SJCRH30 (cell line): ENCODE measurements around the gene KCNAB1. TPM values are rescaled to one million over a fixed set of nuclear protein-coding genes. Genes with fewer than 3 reads are reported as not detected.

Experiments
- DNase-seq, 2 experiments: peaks; one replicate each; pipeline ENCODE4 v3.0.0-alpha.2; 2015 to 2020
- H3K27ac ChIP-seq: fragments of 250-450 bp; sonication (Bioruptor Pico); 2 replicates; pipeline ENCODE4 v1.5.1; 2020; ENCODE audit warnings: mild to moderate bottlenecking, moderate library complexity
- H3K27me3 ChIP-seq: fragments of 250-450 bp; sonication (Bioruptor Pico); 2 replicates; pipeline ENCODE4 v1.5.1; 2020; ENCODE audit warnings: mild to moderate bottlenecking, moderate library complexity
- H3K36me3 ChIP-seq: fragments of 250-450 bp; sonication (Bioruptor Pico); 2 replicates; pipeline ENCODE4 v1.5.1; 2020; ENCODE audit warnings: mild to moderate bottlenecking, moderate library complexity
- H3K4me1 ChIP-seq: fragments of 250-450 bp; sonication (Bioruptor Pico); 2 replicates; pipeline ENCODE4 v1.5.1; 2020; ENCODE audit warnings: mild to moderate bottlenecking, moderate library complexity
- H3K4me3 ChIP-seq: fragments of 250-450 bp; sonication (Bioruptor Pico); 2 replicates; pipeline ENCODE4 v1.5.1; 2020; ENCODE audit warnings: mild to moderate bottlenecking, moderate library complexity
- H3K9me3 ChIP-seq: fragments of 250-450 bp; sonication (Bioruptor Pico); replicated peaks from 2 replicates; pipeline ENCODE4 v1.5.1; 2020; ENCODE audit warnings: mild to moderate bottlenecking, moderate library complexity
- total RNA-seq: library from RNA; depleted of rRNA; stranded (reverse); fragments of >200 nt; shearing (Covaris generic); gene quantifications from 2 replicates; pipeline ENCODE4 v1.2.3, GENCODE V29; 2014

Gene KCNAB1
- total RNA-seq, 1 experiment from 2014 or later: not detected

DNA sequence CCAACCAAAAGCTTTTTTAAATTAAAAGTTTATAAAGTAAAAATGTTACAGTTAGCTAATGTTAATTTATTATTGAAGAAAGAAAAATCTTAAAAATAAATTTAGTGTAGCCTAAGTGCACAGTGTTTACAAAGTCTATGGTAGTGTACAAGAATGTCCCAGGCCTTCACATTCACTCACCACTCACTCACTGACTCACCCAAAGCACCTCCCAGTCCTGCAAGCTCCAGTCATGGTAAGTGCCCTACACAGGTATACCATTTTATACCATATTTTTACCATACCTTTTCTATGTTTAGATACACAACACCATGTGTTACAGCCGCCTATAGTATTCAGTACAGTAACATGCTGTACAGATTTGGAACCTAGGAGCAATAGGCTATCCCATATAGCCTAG lies 405.4 kb downstream of the KCNAB1 start:
- H3K4me1 ChIP-seq: peaks cover 7% of the 10 kb centered on the region; the same call in 1 of the 2 replicates
- H3K27me3 ChIP-seq: no peaks in the 10 kb centered on the region
- no peak overlapping the region for H3K27ac ChIP-seq
- no peaks in the 10 kb centered on the region for H3K36me3 ChIP-seq
- DNase-seq: no peak
- no peak overlapping the region for H3K4me3 ChIP-seq
- no peaks in the 10 kb centered on the region for H3K9me3 ChIP-seq

DNA sequence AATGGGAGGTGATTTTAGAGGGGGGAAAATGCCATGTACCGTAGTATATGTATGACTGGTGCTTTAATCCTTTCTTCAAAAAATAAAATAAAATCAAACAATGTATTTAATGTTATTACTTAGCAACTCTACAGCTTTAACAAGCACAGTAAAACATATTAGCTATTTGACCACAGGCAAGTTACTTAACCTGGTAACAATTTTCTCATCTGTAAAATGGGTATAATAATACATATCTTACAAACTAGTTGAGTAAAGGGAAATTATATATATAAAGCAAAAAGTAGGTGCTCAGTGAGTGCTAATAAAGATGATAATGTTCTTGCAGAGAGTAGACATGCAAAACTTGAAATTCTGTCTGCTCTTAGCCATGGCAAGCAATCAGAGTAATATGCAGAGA lies 406.7 kb downstream of the KCNAB1 start:
- Histone ChIP-seq H3K4me3 (no peak overlapping the region), H3K27me3 (no peaks in the 10 kb centered on the region), H3K27ac (no peak overlapping the region), H3K4me1 (peaks cover 7% of the 10 kb centered on the region; the same call in 1 of the 2 replicates), H3K36me3 (no peaks in the 10 kb centered on the region), H3K9me3 (no peaks in the 10 kb centered on the region)
- no peak for DNase-seq

GRCh38 chr3:156530980-156531379 lies 410.6 kb downstream of the KCNAB1 start:
- Histone ChIP-seq H3K27ac (no peak overlapping the region), H3K9me3 (no peaks in the 10 kb centered on the region), H3K4me1 (peaks cover 13% of the 10 kb centered on the region), H3K4me3 (no peak overlapping the region), H3K27me3 (no peaks in the 10 kb centered on the region), H3K36me3 (no peaks in the 10 kb centered on the region)
- no peak for DNase-seq

GRCh38 chr3:156532730-156533129 lies 412.4 kb downstream of the KCNAB1 start:
- DNase-seq: no peak
- Histone ChIP-seq H3K9me3 (no peaks in the 10 kb centered on the region), H3K4me3 (no peak overlapping the region), H3K27me3 (no peaks in the 10 kb centered on the region), H3K27ac (no peak overlapping the region), H3K36me3 (no peaks in the 10 kb centered on the region), H3K4me1 (peaks cover 25% of the 10 kb centered on the region)

DNA sequence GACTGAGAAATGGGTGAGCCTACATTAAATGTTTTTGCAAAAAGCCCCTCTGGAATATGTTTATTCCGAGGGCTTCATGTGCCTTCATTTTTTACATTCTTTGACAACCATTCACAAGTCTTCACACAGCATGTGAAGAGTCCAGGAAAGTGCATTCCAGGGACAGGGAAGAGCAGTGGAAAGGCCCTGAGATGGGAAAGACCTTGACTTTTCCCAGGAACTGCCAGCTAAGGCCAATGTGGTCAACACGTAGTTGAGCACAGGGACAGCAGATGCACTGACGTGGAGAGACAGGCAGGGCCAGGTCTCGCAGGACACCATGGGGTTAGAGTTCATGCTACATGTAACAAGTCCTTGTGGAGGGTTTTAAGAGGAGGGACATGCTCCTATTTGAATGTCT lies 412.8 kb downstream of the KCNAB1 start:
- Histone ChIP-seq H3K4me3 (no peak overlapping the region), H3K27ac (no peak overlapping the region), H3K4me1 (peaks cover 25% of the 10 kb centered on the region), H3K27me3 (no peaks in the 10 kb centered on the region), H3K9me3 (no peaks in the 10 kb centered on the region), H3K36me3 (no peaks in the 10 kb centered on the region)
- no peak for DNase-seq

DNA sequence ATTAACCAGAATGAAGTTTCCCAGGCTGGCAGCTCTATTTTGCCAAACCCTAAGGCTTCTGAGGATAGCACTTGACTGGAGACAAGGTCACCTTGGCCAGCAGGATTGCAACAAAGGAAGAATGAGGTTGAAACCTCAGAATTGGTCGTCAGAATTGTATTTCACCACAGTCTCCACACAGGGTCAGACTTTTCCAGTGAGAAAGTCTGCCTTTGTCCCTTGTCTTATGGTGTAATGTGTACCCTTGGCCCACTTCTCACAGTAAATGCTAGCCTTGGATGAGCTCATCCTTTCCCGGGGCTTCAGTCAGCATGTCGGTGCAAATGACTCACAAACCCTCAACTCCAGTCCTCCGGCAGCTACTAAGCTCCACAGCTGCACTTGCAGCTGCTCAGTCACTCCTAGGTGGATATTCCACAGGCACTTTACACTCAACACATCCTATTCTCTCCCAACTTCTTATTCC lies 414.8 kb downstream of the KCNAB1 start:
- Histone ChIP-seq H3K36me3 (0 out of 2 replicates have a peak, but pooled peaks cover 8% of the 10 kb centered on the region), H3K27me3 (no peaks in the 10 kb centered on the region), H3K4me3 (no peak overlapping the region), H3K4me1 (peaks cover 25% of the 10 kb centered on the region), H3K27ac (peak overlapping the region; percentile 87), H3K9me3 (no peaks in the 10 kb centered on the region)
- peak; percentile 93 to 96 for DNase-seq

DNA sequence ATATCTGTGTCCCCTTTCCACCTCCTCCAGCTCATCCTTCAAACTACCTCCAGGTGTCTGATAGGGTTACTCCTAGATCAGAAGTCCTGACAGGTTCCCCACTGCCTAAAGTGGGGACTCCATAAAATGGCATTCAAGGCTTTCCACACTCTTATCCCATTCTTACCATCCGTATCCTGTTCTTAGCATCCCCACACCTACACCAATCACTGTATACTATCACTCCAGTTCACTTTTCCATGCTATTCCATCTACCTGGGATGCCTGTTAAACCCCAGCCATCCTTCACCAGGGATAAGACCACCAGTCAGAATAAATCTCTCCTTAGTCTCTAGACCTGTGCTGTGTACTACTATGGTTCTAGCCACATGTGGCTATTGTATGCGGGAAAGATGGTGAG lies 415.4 kb downstream of the KCNAB1 start:
- Histone ChIP-seq H3K4me1 (peaks cover 25% of the 10 kb centered on the region), H3K27ac (peak overlapping the region; percentile 87), H3K36me3 (peaks cover 11% of the 10 kb centered on the region; the same call in 1 of the 2 replicates), H3K4me3 (no peak overlapping the region), H3K27me3 (no peaks in the 10 kb centered on the region), H3K9me3 (no peaks in the 10 kb centered on the region)
- DNase-seq: no peak

DNA sequence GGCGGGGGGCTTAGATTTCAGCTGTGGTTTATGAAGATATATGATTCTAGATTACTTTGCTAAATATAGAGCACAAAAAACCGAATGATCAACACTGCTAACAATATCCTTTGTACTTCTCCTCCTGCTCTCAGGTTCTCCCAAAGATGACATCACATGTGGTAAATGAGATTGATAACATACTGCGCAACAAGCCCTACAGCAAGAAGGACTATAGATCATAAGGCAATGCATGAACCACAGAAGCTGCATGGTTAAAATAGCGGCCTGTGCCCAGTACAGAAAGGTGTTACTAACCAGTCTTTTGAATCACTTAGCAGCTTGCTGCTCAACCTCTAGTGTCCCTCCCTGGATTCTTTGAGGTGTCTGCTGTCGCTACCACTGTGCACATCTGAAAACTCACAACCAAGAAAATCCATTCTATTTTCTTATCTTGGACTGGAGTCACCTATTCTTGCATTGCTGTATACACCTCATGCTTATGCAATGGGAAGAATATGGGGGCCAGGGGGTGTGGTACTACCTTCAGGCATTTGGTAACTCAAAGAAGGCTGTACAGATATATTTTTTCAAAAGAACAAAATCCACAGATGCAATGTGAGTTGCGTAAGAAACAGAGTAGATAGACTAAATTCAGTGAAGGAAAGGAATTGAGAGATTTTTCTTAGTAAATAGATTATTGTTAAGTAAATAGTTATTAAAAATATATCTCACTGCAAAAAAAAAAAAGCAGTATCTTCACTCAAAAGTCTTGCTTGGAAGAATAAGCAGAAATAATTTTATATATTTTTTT lies 416.3 kb downstream of the KCNAB1 start:
- Histone ChIP-seq H3K36me3 (peaks cover 16% of the 10 kb centered on the region), H3K9me3 (no peaks in the 10 kb centered on the region), H3K27me3 (no peaks in the 10 kb centered on the region), H3K4me3 (no peak overlapping the region), H3K4me1 (peaks cover 25% of the 10 kb centered on the region), H3K27ac (peak overlapping the region; percentile 87; the same call in 1 of the 2 replicates)
- peak in 1 of 2 experiments; percentile 30 for DNase-seq

DNA sequence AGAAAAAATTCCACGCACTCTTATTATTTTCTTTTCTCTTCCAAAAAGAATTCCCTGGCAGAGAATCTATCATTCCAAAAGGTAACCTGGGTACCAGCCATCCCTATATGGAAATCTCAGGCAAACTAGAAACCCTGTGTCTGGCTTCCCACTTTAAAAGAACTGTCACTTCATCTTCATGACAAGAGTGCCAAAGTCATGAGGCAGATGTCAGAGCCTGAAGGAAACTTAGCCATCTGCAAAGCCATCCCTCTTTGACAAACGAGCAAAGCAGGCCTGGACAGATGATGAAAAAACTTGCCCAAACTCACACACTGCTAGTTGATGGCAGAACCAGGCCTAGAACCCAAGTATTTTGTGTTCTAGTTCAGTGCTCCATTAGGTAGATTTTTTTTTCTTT lies 418.7 kb downstream of the KCNAB1 start:
- no peaks in the 10 kb centered on the region for H3K27me3 ChIP-seq
- H3K4me3 ChIP-seq: no peak overlapping the region
- no peaks in the 10 kb centered on the region for H3K9me3 ChIP-seq
- peaks cover 25% of the 10 kb centered on the region for H3K4me1 ChIP-seq
- DNase-seq: no peak
- peaks cover 34% of the 10 kb centered on the region for H3K36me3 ChIP-seq
- no peak overlapping the region for H3K27ac ChIP-seq

DNA sequence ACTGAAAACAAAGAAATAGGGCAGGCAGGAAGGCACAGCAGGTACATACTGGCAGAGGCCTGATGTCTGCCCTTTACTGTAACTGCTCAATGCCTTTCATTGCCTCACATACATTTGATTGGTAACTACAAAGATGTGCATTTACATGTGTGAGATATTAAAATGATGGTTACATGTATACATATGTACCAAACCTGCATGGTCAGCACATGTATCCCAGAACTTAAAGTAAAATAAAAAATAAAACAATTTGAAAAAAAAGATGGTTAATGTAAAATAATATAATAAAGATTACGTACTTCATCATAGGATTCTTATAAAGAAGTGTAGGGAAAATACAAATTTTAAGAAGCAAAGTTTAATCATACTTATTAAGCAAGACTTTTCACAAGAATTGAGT lies 419.4 kb downstream of the KCNAB1 start:
- Histone ChIP-seq H3K36me3 (peaks cover 41% of the 10 kb centered on the region), H3K4me1 (peaks cover 20% of the 10 kb centered on the region), H3K9me3 (no peaks in the 10 kb centered on the region), H3K4me3 (no peak overlapping the region), H3K27ac (no peak overlapping the region), H3K27me3 (no peaks in the 10 kb centered on the region)
- no peak for DNase-seq

GRCh38 chr3:156542101-156543042 lies 422.0 kb downstream of the KCNAB1 start:
- Histone ChIP-seq H3K27ac (no peak overlapping the region), H3K4me1 (peaks cover under 1% of the 10 kb centered on the region; the same call in 1 of the 2 replicates)

DNA sequence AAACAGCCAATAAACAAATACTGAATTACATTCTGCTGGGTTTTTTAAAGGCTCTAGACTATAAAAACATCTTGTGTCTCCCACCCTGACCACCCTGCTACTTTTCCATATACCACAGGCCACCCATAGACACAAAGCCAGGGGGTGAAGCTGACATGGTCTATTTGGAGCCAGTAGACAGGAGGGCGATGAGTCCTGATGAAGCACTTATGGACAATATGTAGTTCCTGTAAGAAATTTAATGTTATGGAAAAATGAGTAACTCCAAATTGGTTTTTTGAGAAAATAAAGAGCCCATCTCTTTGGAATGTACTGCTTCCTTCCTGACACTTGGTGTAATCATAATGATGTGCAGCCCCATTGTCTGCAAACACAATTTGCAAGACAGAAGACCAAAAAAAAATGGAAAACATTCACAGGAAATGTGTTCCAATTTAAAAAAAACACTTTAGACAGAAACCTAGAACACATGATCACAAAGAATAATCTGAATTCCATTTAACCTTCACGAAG lies 422.7 kb downstream of the KCNAB1 start:
- Histone ChIP-seq H3K27me3 (no peaks in the 10 kb centered on the region), H3K36me3 (peaks cover 61% of the 10 kb centered on the region), H3K9me3 (no peaks in the 10 kb centered on the region), H3K27ac (no peak overlapping the region), H3K4me1 (no peaks in the 10 kb centered on the region), H3K4me3 (no peak overlapping the region)
- DNase-seq: no peak

More at GRCh38 chr3:156542101-156543042, 422.0 kb downstream of the KCNAB1 start:
- no peak overlapping the region for H3K4me3 ChIP-seq
- H3K9me3 ChIP-seq: no peaks in the 10 kb centered on the region
- DNase-seq: no peak
- H3K27me3 ChIP-seq: no peaks in the 10 kb centered on the region
- H3K36me3 ChIP-seq: peaks cover 55% of the 10 kb centered on the region

GRCh38 chr3:156547637-156548036 lies 427.3 kb downstream of the KCNAB1 start:
- Histone ChIP-seq H3K4me1 (peaks cover 9% of the 10 kb centered on the region), H3K9me3 (no peaks in the 10 kb centered on the region), H3K27ac (no peak overlapping the region), H3K27me3 (no peaks in the 10 kb centered on the region), H3K36me3 (peaks cover 65% of the 10 kb centered on the region), H3K4me3 (no peak overlapping the region)
- DNase-seq: no peak

DNA sequence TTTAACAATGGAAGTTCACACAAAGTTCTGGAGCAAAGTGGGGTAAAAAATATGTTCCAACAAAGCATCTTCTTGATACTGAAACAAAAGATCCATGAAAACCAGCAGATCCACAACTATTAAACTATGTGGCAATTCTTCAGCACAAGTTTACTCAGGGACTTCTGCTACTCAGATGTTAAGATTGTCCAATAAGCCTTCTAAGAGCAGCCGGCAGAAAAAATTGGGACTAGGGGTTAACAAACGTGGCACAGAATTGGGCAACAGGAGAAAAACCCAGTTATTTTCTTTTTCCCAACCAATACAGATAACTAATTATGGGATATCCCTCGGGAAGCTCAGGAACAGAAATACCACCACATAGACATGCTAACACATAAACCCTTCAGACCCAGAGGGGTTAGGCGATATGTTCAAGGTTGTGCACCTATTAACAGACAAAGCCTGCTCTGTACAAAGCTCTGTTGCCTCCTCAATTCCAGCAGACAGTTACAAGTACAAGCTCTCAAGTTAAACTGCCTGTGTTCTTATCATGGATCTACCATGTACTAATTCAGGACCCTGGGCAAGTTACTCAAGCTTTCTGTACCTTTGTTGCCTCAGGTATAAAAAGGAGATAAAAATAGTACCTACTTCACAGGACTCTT lies 427.8 kb downstream of the KCNAB1 start:
- DNase-seq: no peak
- Histone ChIP-seq H3K4me3 (no peak overlapping the region), H3K9me3 (no peaks in the 10 kb centered on the region), H3K36me3 (peaks cover 64% of the 10 kb centered on the region), H3K27me3 (no peaks in the 10 kb centered on the region), H3K4me1 (peaks cover 9% of the 10 kb centered on the region), H3K27ac (no peak overlapping the region)
